OCI-LY3 (cell line): ENCODE measurements around the gene LGALS1.

ENCODE experiments used
- CTCF ChIP-seq: fragments of 200-600, 300-600 bp; sonication (generic); IDR thresholded peaks from 2 replicates; pipeline ENCODE4 v1.5.1; 2014; ENCODE audit warnings: antibody characterized with exemption, low read length, low read depth
- EZH2phosphoT487 ChIP-seq: fragments of 200-600 bp; shearing (Covaris generic); IDR thresholded peaks from 2 replicates; pipeline ENCODE4 v1.6.1; 2018; ENCODE audit warnings: antibody characterized with exemption, mixed run types, low read depth

GRCh38 chr22:37625737-37626136, 49.7 kb upstream of the LGALS1 start:
- TF ChIP-seq CTCF = no peak
- TF ChIP-seq EZH2phosphoT487 = no peak
